Measurements from ENCODE around the gene SNAP29.

- TF ChIP-seq POLR2AphosphoS5 (IDR thresholded peaks at IDR 0.05; ENCODE audit: low read depth) (no peak), EZH2 (IDR thresholded peaks at IDR 0.05; ENCODE audit: low read depth, unreplicated experiment) (no peak), CTCF (conservative IDR thresholded peaks at IDR 0.05; ENCODE audit: low read depth in 2 of 2) (no peak), ZNF462 (CRISPR knock-in tag; IDR thresholded peaks at IDR 0.05) (no peak), REST (IDR thresholded peaks at IDR 0.05; ENCODE audit: unreplicated experiment) (no peak)
These were observed 7.9 kb downstream of the SNAP29 start for GRCh38 chr22:20866736-20867135.

Data from GM23338 (cell line).